Right ventricle myocardium inferior (tissue), 1 donor: ENCODE results near the gene MOCS3. TPM values are rescaled to one million over a fixed set of nuclear protein-coding genes. Genes with fewer than 3 reads are reported as not detected.
"Not testable (repeated sequence)": the region's sequence is repeated elsewhere in the genome, so short reads cannot be mapped to it uniquely, and the experiment has no call there.

Experiments used
- ATAC-seq: fragments of 200-7000 bp; cut with Tn5 transposase; one replicate; pipeline ENCODE4 v1.9.1; 2020; ENCODE audit warnings: mild to moderate bottlenecking, moderate library complexity
- DNase-seq: peaks from one replicate; pipeline ENCODE4 v3.0.0; 2021; ENCODE audit errors: missing footprints
- intact Hi-C: fragments of 100-400 bp; cut with DNase I; formaldehyde crosslinking; loops from one replicate; pipeline ENCODE4 v1.11.0; 2022
- total RNA-seq: library from RNA; stranded (reverse); fragmentation: NEBNext Ultra II Directional; extraction: Animal tissue kit (Norgen Biotek cat#: 25700); gene quantifications from one replicate; pipeline ENCODE4 v1.2.1, GENCODE V29; 2021
- donor health status: DM: no; HTN: yes; CAD: no; lungs with severe emphysema.

The MOCS3 gene
- total RNA-seq, 1 donor from 2014 or later: 2.3 TPM

GRCh38 chr20:50975701-50976330 is 17.2 kb downstream of the MOCS3 start:
- ATAC-seq (no peak), DNase-seq (no peak)
- intact Hi-C loops: no loop called here

DNA sequence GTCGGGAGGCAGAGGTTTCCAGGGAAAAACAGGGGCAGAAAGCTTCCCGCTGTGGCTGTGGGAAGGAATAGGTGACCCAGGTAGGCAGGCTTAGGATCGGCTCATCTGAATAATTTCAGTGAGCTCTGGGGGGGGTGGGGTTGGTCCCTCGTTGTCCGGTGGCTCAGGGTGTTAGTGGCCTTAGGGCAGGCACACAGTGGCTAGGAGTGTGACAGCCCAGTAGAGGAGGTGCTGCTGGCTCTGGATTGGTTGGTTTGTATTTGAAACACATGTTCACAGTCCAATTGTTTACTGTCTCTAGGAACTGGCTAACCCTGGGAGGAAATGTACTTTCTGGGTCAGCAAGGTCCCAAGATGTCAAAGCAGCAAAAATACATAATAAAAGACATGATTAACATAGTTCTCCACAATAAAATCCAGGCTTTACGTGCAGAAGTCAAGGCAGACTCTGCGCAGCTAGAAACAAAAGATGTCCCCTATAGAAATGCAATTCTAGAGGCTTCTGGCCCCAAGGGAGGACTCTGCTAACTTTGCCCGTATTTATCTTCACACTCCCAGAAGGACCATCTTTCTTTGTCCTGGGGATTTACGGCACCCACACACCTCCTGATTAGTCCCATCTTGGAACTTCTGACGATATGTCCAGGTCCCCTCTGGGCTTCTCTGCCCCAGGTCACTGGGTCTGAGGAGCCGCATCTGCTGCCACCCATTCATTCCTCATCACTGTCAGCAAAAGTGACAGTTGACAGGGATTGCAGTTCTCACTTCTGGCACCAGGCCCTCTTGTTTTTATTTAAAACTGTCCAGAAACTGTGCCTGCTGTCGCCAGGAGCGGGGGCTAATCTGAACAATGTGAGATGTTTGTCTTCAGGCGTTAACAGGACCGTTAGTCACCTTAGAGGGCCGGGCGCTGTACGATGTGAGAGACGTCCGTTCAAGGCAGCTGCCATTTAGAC is 18.7 kb downstream of the MOCS3 start:
- DNase-seq (no peak), ATAC-seq (no peak)
- intact Hi-C loops: no loop called here

DNA sequence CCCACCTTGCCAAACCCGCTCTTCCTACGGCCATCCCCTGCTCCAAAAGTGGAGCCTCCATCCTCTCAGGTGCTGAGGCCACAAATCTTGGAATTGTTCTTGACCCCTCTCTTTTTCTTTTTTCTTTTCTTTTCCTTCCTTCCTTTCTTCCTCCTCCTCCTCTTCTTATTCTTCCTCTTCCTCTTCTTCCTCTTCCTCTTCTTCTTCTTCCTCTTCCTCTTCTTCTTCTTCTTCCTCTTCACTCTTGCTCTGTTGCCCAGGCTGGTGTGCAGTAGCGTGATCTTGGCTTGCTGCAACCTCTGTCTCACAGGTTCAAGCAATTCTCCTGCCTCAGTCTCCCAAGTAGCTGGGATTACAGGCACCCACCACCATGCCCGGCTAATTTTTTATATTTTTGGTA is 19.9 kb downstream of the MOCS3 start:
- intact Hi-C loops, DNase-seq, ATAC-seq: not testable (repeated sequence)

DNA sequence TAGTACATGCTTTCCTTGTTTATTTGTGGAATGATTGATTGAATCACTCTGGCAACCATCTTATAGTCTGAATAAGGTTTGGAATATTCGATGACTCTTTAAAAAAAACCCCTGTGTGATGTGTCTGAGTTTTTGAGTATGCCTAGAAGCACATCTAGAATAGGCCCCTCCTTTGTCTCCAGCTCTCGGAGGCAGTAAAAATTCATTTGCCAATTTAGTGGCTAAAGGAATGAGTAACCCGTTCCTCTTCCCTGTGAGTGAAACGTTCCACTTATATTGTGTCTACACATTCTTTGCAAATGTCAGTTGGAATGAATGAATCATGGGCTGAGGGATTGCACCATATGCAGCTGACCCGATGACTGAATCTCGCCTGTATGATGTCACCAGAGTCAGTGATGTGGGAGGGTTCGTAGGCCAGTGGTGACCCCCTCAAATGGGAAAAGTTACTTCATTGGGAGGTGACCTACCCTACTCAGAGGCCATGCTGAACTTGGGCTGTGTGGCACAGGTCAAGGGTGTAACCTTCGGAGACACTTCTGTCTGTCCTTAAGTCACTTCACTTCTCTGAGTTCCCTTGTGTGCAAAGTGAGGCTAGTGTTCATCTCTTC is 21.6 kb downstream of the MOCS3 start:
- no peak for DNase-seq
- intact Hi-C loops: no loop called here
- ATAC-seq: no peak

DNA sequence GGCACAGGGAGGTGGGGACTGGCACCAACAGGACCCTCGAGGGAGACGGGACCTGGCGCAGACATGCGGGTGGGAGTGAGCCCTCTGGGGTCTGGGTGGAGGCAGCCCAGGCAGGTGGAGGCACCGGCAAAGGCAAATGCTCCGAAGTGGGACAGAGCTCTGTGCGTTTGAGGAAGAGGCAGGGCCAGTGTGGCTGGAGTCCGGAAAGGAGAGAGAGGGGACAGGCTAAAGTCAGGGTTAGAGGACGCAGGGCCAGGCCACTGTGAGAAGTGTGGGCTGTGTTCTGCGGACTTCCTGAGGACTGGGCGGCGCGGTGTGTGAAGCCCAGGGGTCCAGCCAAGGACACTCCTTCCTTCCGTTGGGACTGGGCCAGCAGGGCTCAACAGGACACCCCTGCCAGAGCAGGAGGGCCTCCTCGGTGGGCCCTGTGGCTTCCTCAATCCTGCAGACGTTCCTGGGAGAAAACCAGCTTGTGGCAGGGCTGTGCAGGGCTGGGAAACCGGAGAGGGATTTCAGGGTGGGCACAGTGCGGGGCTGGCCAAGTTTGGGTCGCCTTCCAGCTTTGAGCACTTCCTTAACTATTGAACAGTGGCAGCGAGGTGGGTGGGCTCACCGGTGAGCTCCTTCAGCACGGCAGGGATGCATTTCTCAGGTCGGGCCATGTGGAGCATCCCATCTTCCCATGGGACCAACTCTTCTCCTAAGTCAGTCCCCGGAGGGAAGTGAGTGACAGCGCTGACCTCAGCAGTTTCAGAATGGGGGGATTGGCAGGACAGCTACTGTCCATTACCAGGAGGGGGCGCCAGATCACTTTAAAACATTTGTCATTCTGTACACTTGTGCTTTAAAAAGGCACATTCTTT is 22.5 kb downstream of the MOCS3 start:
- DNase-seq: no peak
- ATAC-seq: no peak
- intact Hi-C loops: no loop called here

GRCh38 chr20:50981714-50982048 is 23.1 kb downstream of the MOCS3 start:
- no peak for DNase-seq
- no peak for ATAC-seq
- intact Hi-C loops: no loop called here

GRCh38 chr20:50982363-50982762 is 23.7 kb downstream of the MOCS3 start:
- no peak for DNase-seq
- intact Hi-C loops: no loop called here
- ATAC-seq: no peak

GRCh38 chr20:50983321-50983720 is 24.7 kb downstream of the MOCS3 start:
- ATAC-seq (no peak), DNase-seq (no peak)
- intact Hi-C loops: no loop called here

GRCh38 chr20:50987493-50988210 is 29.0 kb downstream of the MOCS3 start:
- no peak for DNase-seq
- ATAC-seq: peak; percentile 88
- intact Hi-C loops: loop anchor here (1.0 to 5.0 kb wide), 2 partner anchors 321 to 340 kb away; no protein-coding TSS in a partner anchor

DNA sequence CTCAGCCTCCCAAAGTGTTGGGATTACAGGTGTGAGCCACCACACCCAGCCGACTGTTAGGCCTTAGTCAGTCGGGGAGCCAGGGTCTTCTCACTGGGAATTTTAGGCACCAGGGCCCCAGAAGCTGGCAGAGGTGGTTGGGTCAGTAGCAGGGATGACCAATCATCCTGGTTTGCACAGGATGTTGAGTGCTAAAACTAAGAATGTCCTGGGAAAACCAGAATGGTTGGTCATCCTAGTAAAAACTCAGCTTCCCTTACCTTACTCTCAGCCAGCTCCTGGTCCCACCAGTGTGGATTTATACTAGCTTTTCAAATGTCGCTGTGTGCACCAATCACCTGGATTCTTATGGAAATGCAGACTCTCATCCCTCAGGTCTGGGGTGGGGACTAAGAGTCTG is 32.5 kb downstream of the MOCS3 start:
- intact Hi-C loops: no loop called here
- DNase-seq (no peak), ATAC-seq (no peak)

- no peak for ATAC-seq
- DNase-seq: no peak
- intact Hi-C loops: no loop called here
Observed at GRCh38 chr20:50992336-50992732, 33.7 kb downstream of the MOCS3 start.

DNA sequence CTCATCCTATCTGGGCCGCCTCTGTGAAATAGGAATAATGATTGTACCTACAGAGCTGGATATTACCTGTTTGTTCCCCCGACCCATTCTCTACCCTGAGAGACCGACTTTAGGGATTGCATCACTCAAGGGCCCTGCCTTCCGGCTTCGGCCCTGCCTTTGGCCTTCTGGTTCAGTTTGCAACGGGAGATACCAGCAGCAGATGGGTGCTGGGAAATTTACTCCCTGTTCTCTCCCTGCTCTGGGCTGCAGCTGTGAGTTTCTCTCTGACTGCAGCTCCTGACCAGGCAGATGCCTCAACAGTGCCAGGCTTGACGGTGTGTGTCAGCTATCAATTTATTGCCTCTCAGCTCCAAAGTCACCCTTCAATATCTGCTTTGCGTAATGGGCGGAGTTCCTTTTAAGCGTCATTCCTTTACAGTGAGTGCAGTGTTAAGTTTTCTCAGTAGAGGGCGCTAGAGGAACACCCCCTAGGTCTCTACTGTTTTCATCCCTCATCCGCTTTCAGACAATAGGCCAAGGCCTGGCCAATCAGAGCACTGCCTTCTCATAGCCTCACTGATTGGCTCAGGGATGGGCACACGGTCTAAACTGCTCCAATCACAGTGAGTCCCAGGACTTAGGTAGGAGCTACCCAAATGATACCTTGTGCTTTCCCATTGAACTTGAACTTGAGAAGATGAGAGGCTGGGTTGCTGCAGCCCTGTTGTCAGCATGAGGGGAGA is 34.3 kb downstream of the MOCS3 start:
- ATAC-seq: peak; percentile 48
- intact Hi-C loops: no loop called here
- no peak for DNase-seq

DNA sequence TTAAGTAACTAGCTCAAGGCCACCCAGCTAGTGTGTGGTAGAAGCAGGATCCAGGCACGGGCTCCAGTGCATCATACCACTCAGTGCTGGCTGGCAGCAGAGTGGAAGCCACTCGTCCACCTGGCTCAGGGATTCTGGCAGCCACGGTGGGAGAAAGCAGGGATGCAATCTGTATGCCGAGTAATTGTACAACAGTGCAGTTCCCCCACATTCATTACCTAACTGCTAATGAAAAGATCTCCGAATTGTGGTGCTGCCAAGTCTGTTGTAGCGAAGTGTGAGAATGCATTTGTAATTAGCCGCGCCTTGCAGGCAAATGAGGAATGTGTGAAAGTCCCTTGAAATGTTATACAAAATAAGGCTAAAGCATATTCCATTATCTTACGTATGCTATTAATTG is 35.3 kb downstream of the MOCS3 start:
- DNase-seq (no peak), ATAC-seq (no peak)
- intact Hi-C loops: no loop called here

- ATAC-seq (no peak), DNase-seq (no peak)
- intact Hi-C loops: no loop called here
Observed at GRCh38 chr20:50995506-50995905, 36.9 kb downstream of the MOCS3 start.

GRCh38 chr20:50996901-50997865 is 38.6 kb downstream of the MOCS3 start:
- intact Hi-C loops: no loop called here
- DNase-seq (no peak), ATAC-seq (no peak)

DNA sequence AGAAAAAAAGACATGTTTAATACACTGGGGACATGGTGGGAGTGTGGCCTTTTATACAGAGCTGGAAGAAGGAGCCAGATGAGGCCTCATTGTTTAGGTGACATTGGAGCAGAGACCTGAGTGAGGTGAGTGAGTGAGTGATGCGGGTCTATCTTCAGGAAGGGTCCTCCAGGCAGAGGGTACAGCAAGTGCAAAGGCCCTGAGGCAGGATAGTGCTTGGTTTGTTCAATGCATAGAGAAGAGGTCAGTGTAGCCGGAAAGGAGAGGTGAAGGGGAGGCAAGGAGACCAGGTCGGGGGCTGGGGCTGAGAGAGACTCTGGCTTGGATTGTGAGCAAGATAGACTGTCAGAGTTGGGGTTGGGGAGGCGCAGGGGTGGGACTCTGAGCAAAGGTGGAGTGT is 40.7 kb downstream of the MOCS3 start:
- no peak for DNase-seq
- intact Hi-C loops: no loop called here
- no peak for ATAC-seq
